A549 (cell line): ENCODE data around the gene EHBP1. TPM values are rescaled to one million over a fixed set of nuclear protein-coding genes. Genes with fewer than 3 reads are reported as not detected.

ENCODE experiments used
- ATAC-seq, 2 experiments: fragments of 200-7000 bp in 1 of 2; fragments of >200 bp in 1 of 2; cut with Nextera tagmentation in 1 of 2; cut with Tn5 transposase in 1 of 2; 3 replicates each; pipeline versions ENCODE4 v1.8.0 to v1.9.1; 2018 to 2020; ENCODE audit warnings: mild to moderate bottlenecking in 1 of 2, moderate library complexity in 1 of 2
- CTCF ChIA-PET: fragments of 300-600 bp; sonication (Branson Sonifier 250); formaldehyde crosslinking; extraction: SDS; loops from one replicate; lab custom pipeline; 2021; ENCODE audit warnings: antibody characterized with exemption, inconsistent platforms; lab: Yijun Ruan, JAX
- POLR2A ChIA-PET: fragments of 350-600 bp; formaldehyde crosslinking; extraction: SDS; loops from one replicate; lab custom pipeline; 2021; ENCODE audit warnings: antibody characterized with exemption, inconsistent platforms; lab: Yijun Ruan, JAX
- DNase-seq, 2 experiments: peaks; one replicate each; pipeline versions ENCODE4 v3.0.0 to v3.0.0-alpha.2; 2011 to 2016; ENCODE audit warnings: low read depth in 1 of 2, low spot score in 1 of 2
- FAIRE-seq: peaks from 2 replicates; lab custom pipeline; 2011; peaks lifted over from hg19 to GRCh38; lab: Jason Lieb, UNC
- H3K27ac ChIP-seq, 2 experiments: fragments of >200 bp; sonication (Bioruptor Twin); formaldehyde crosslinking; 3 replicates each; pipeline ENCODE4 v1.5.1; 2016 to 2017
- H3K4me1 ChIP-seq: fragments of >200 bp; sonication (Bioruptor Twin); formaldehyde crosslinking; 3 replicates; pipeline ENCODE4 v1.6.1; 2016
- H3K4me2 ChIP-seq: fragments of >200 bp; sonication (Bioruptor Twin); formaldehyde crosslinking; 3 replicates; pipeline ENCODE4 v1.6.1; 2016
- H3K4me3 ChIP-seq: fragments of >200 bp; sonication (Bioruptor Twin); formaldehyde crosslinking; 3 replicates; pipeline ENCODE4 v1.5.1; 2016
- H3K9me3 ChIP-seq: fragments of >200 bp; sonication (Bioruptor Twin); formaldehyde crosslinking; 3 replicates; pipeline ENCODE4 v1.6.1; 2016
- BCL3 ChIP-seq: fragments of >200 bp; sonication (Bioruptor Twin); formaldehyde crosslinking; IDR thresholded peaks from 3 replicates; pipeline ENCODE4 v1.6.1; 2016
- CEBPB ChIP-seq, 2 experiments: fragments of >200 bp in 1 of 2; sonication (Bioruptor Twin) in 1 of 2; formaldehyde crosslinking in 1 of 2; IDR thresholded peaks; 2 replicates each; pipeline ENCODE4 v1.6.1; 2012 to 2016
- CHD4 ChIP-seq: fragments of 200-600 bp; sonication (generic); IDR thresholded peaks from 2 replicates; pipeline ENCODE4 v1.6.1; 2016; ENCODE audit warnings: antibody characterized with exemption, mild to moderate bottlenecking, borderline replicate concordance
- ELK1 ChIP-seq: fragments of 150-350 bp; IDR thresholded peaks from 2 replicates; pipeline ENCODE4 v1.6.1; 2014; ENCODE audit warnings: low read depth, mild to moderate bottlenecking, low read length
- ESRRA ChIP-seq: fragments of 150-350 bp; IDR thresholded peaks from 2 replicates; pipeline ENCODE4 v1.6.1; 2014; ENCODE audit warnings: mild to moderate bottlenecking, low read length, borderline replicate concordance
- FOSL2 ChIP-seq, 2 experiments: fragments of 450-650 bp in 1 of 2; fragments of >200 bp in 1 of 2; sonication (Bioruptor Twin) in 1 of 2; formaldehyde crosslinking; IDR thresholded peaks; 2 replicates each; pipeline versions ENCODE4 v1.5.0 to v1.6.1; 2016 to 2020; ENCODE audit warnings: mild to moderate bottlenecking in 1 of 2, moderate library complexity in 1 of 2
- FOXS1 ChIP-seq: fragments of 250-450 bp; sonication (Bioruptor Pico); IDR thresholded peaks from 2 replicates; pipeline ENCODE4 v1.5.0; 2020; ENCODE audit warnings: mild to moderate bottlenecking, moderate library complexity
- GATA3 ChIP-seq: IDR thresholded peaks from 2 replicates; pipeline ENCODE4 v1.6.1; 2012; ENCODE audit warnings: borderline replicate concordance
- HOXA7 ChIP-seq: fragments of 250-450 bp; sonication (Bioruptor Pico); IDR thresholded peaks from 2 replicates; pipeline ENCODE4 v1.5.0; 2020; ENCODE audit warnings: mild to moderate bottlenecking, moderate library complexity
- HOXB13 ChIP-seq: fragments of 250-450 bp; sonication (Bioruptor Pico); IDR thresholded peaks from 2 replicates; pipeline ENCODE4 v1.5.0; 2020; ENCODE audit warnings: low read depth, mild to moderate bottlenecking, moderate library complexity
- JUNB ChIP-seq: fragments of >200 bp; sonication (Bioruptor Twin); formaldehyde crosslinking; IDR thresholded peaks from 2 replicates; pipeline ENCODE4 v1.6.1; 2016
- KDM5A ChIP-seq: fragments of 200-600 bp; sonication (generic); IDR thresholded peaks from 2 replicates; pipeline ENCODE4 v1.6.1; 2016; ENCODE audit warnings: antibody characterized with exemption, mild to moderate bottlenecking
- MAZ ChIP-seq: fragments of 150-350 bp; IDR thresholded peaks from 2 replicates; pipeline ENCODE4 v1.6.1; 2014; ENCODE audit warnings: antibody characterized with exemption, low read depth, low read length, borderline replicate concordance
- NR3C1 ChIP-seq: fragments of >200 bp; sonication (Bioruptor Twin); formaldehyde crosslinking; IDR thresholded peaks from 3 replicates; pipeline ENCODE4 v1.6.1; 2017
- RAD21 ChIP-seq, 2 experiments: fragments of >200 bp in 1 of 2; sonication (Bioruptor Twin) in 1 of 2; formaldehyde crosslinking in 1 of 2; IDR thresholded peaks in 1 of 2; conservative IDR thresholded peaks in 1 of 2; 2 replicates in 1 of 2; 3 replicates in 1 of 2; pipeline ENCODE4 v1.6.1; 2012 to 2018; ENCODE audit warnings: inconsistent platforms in 1 of 2
- RFX5 ChIP-seq: fragments of 450-650 bp; IDR thresholded peaks from 2 replicates; pipeline ENCODE4 v1.7.1; 2014; ENCODE audit warnings: antibody characterized with exemption, mild to moderate bottlenecking, moderate library complexity
- SMC3 ChIP-seq: fragments of >200 bp; sonication (Bioruptor Twin); formaldehyde crosslinking; IDR thresholded peaks from 3 replicates; pipeline ENCODE4 v1.6.1; 2018; ENCODE audit warnings: inconsistent platforms
- TFCP2L1 ChIP-seq: fragments of 250-450 bp; sonication (Bioruptor Pico); IDR thresholded peaks from 2 replicates; pipeline ENCODE4 v1.5.0; 2021; ENCODE audit warnings: mild to moderate bottlenecking
- TP53 ChIP-seq: fragments of 250-450 bp; sonication (Bioruptor Pico); IDR thresholded peaks from 2 replicates; pipeline ENCODE4 v1.5.0; 2021; ENCODE audit warnings: mild to moderate bottlenecking, moderate library complexity
- ZC3H11A ChIP-seq: fragments of 450-650 bp; IDR thresholded peaks from 2 replicates; pipeline ENCODE4 v1.6.1; 2014; ENCODE audit warnings: antibody characterized with exemption, mild to moderate bottlenecking
- ZSCAN20 ChIP-seq: fragments of 250-450 bp; sonication (Bioruptor Pico); IDR thresholded peaks from 2 replicates; pipeline ENCODE4 v1.8.0; 2022; ENCODE audit warnings: mild to moderate bottlenecking, moderate library complexity
- WGBS: methylation state at CpG from one replicate; pipeline ENCODE4 v1.1.6; 2017; ENCODE audit errors: missing lambda C conversion rate; 5-methylcytosine and 5-hydroxymethylcytosine counted together
- polyA plus RNA-seq, 4 experiments: library from polyadenylated mRNA; depleted of rRNA in 3 of 4; stranded (reverse); fragments of >200 nt; fragmentation: RNase III in 1 of 4; extraction: RNeasy Plus Mini Kit Qiagen cat#74134 plus additional on column Dnase treatment in 1 of 4; gene quantifications; 2 replicates in 3 of 4; 3 replicates in 1 of 4; pipeline ENCODE4 v1.2.3, GENCODE V29; 2011 to 2017
- TF ChIP-seq, protein P1 (sequence below): fragments of 250-450 bp; sonication (Bioruptor Pico); IDR thresholded peaks from 2 replicates; pipeline ENCODE4 v1.5.0; 2020; ENCODE audit warnings: low read depth, mild to moderate bottlenecking, moderate library complexity
- TF ChIP-seq, protein P2 (sequence below): fragments of 450-650 bp; IDR thresholded peaks from 2 replicates; pipeline ENCODE4 v1.6.1; 2014; ENCODE audit warnings: antibody characterized with exemption

EHBP1 gene
- polyA plus RNA-seq, 2 of the 4 experiments (the other 2 are of a cell fraction) = 65.7 to 204 TPM

DNA sequence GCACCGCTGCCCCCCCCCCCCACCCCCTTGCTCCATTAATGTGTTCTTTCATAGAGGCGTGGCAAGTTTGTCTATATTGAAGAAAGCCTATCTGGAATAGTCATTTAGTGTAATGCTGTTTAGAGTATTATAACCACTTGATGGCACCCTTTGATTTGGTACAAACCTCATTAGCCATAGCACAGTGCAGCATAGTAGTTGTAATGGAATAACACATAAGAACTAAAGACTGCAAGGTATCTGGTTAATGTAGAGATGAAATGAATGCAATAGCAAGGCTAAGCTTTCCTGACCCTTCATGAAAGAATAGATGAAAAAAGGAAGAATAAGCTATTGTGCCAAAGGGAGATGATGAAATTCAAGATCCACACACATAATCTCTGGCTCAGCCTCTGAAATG is 81.9 kb downstream of the EHBP1 start (continued):
- TF ChIP-seq SMC3 (peak; percentile 65), ZSCAN20 (CRISPR knock-in tag) (no peak)

DNA sequence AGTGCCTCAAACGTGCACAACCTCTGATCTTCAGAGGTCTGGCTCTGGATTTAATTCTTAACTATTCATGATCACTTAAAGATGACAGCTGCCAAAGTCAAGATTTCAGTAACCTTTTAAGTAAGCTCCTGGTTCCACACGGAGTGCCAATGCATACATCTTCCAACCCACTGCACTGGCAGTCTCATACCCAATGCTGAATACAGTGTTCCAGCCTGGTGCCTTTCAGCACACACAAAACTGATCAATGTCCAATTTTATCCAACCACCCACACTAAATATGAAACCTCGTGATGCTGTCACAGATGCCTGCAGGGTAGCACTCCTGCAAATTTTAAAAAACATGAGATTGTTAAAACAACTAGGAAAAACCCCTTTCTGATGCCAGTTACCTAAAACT is 84.0 kb downstream of the EHBP1 start:
- peaks cover 92% of the 10 kb centered on the region for H3K4me1 ChIP-seq
- DNase-seq (no peak), FAIRE-seq (no peak), ATAC-seq (peak; percentile 14 to 53; a peak in 3 of 6 replicates)
- no peaks in the 10 kb centered on the region for H3K9me3 ChIP-seq
- POLR2A ChIA-PET = no interaction called here
- CTCF ChIA-PET = interaction anchor here (0.6 to 5.0 kb wide), 4 partner anchors 13 to 698 kb away, joined by 3 to 37 read pairs (median 15); no protein-coding TSS in a partner anchor
- peak overlapping the region; percentile 40 to 60; a peak in 4 of 6 replicates for H3K27ac ChIP-seq
- TF ChIP-seq TFCP2L1 (CRISPR knock-in tag) (no peak), CHD4 (no peak)
- H3K4me3 ChIP-seq = no peak overlapping the region; the same call in 2 of the 3 replicates
- peak overlapping the region; percentile 61 for H3K4me2 ChIP-seq
- 39% methylated on average over 3 of the region's 3 CpGs for WGBS

DNA sequence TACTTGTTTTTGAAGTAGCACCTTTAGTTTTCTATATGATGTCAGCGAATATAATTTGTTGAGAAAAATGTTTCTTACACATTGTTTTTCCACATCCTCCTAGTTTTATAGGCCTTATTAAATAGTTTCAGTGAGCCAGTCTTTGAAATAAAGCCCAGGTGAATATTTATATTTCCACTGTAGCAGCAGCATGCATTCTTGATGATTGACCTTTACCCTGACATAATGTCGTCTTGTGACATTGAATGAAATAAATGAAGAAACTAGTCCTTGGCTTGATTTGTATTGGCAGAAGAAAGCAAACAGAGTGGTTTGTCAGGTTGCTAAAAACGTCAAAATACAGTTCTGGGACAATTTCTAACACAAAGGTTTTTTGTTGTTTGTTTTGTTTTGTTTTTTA is 84.4 kb downstream of the EHBP1 start:
- CTCF ChIA-PET = interaction anchor here (0.6 kb wide), 1 partner anchor 551 kb away, joined by 3 read pairs; no protein-coding TSS in a partner anchor

More for the DNA sequence above, 84.4 kb downstream of the EHBP1 start:
- TF ChIP-seq ELK1 (no peak), HOXA7 (CRISPR knock-in tag) (no peak), CEBPB (IDR thresholded peaks at IDR 0.05) (no peak), TP53 (CRISPR knock-in tag) (no peak), JUNB (no peak), RFX5 (no peak), GATA3 (no peak), ESRRA (no peak), HOXB13 (no peak), KDM5A (no peak), ZC3H11A (no peak), RAD21 (conservative IDR thresholded peaks at IDR 0.05 in 1 of 2, IDR thresholded peaks at IDR 0.05 in 1 of 2) (no peak), FOXS1 (CRISPR knock-in tag) (no peak), NR3C1 (no peak), BCL3 (no peak), FOSL2 (IDR thresholded peaks at IDR 0.05) (no peak), FOSL2 (CRISPR knock-in tag; IDR thresholded peaks at IDR 0.05) (no peak), MAZ (no peak)
- TF ChIP-seq, protein P1, sequence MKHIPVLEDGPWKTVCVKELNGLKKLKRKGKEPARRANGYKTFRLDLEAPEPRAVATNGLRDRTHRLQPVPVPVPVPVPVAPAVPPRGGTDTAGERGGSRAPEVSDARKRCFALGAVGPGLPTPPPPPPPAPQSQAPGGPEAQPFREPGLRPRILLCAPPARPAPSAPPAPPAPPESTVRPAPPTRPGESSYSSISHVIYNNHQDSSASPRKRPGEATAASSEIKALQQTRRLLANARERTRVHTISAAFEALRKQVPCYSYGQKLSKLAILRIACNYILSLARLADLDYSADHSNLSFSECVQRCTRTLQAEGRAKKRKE (CRISPR knock-in tag) = no peak
- TF ChIP-seq, protein P2, sequence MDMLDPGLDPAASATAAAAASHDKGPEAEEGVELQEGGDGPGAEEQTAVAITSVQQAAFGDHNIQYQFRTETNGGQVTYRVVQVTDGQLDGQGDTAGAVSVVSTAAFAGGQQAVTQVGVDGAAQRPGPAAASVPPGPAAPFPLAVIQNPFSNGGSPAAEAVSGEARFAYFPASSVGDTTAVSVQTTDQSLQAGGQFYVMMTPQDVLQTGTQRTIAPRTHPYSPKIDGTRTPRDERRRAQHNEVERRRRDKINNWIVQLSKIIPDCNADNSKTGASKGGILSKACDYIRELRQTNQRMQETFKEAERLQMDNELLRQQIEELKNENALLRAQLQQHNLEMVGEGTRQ = no peak
- H3K27ac ChIP-seq = peak overlapping the region; percentile 40 to 60; a peak in 4 of 6 replicates
- 34% methylated on average over 3 of the region's 3 CpGs for WGBS
- peak; percentile 84 for FAIRE-seq
- H3K4me1 ChIP-seq = peaks cover 92% of the 10 kb centered on the region
- H3K4me3 ChIP-seq = peak overlapping the region; percentile 0; the same call in 1 of the 3 replicates
- POLR2A ChIA-PET = no interaction called here
- DNase-seq = no peak
- ATAC-seq = no peak
- H3K9me3 ChIP-seq = no peaks in the 10 kb centered on the region
- H3K4me2 ChIP-seq = peak overlapping the region; percentile 61
